ENCODE results near the gene IBTK.

- TF ChIP-seq HNF4A (conservative IDR thresholded peaks at IDR 0.05) (no peak), MAX (IDR thresholded peaks at IDR 0.05) (no peak), CTCF (IDR thresholded peaks at IDR 0.05; ENCODE audit: low read depth, low read length, missing input control) (no peak), RAD21 (IDR thresholded peaks at IDR 0.05) (no peak), YY1 (IDR thresholded peaks at IDR 0.05) (no peak), ATF3 (IDR thresholded peaks at IDR 0.05) (no peak), JUND (IDR thresholded peaks at IDR 0.05) (no peak), GABPA (IDR thresholded peaks at IDR 0.05 in 1 of 2, conservative IDR thresholded peaks at IDR 0.05 in 1 of 2) (no peak), RXRA (IDR thresholded peaks at IDR 0.05) (no peak), TAF1 (conservative IDR thresholded peaks at IDR 0.05) (no peak), SP1 (IDR thresholded peaks at IDR 0.05) (no peak), REST (IDR thresholded peaks at IDR 0.05) (no peak), ZBTB33 (IDR thresholded peaks at IDR 0.05) (no peak)
Measured at GRCh38 chr6:82239597-82239996, 7.9 kb downstream of the IBTK start.

Measured in liver (tissue), 3 donors.